HepG2 (cell line): Measurements from ENCODE around the gene E2F3. TPM values are rescaled to one million over a fixed set of nuclear protein-coding genes. Genes with fewer than 3 reads are reported as not detected.

Experiments used
- ATAC-seq: fragments of 200-7000 bp; cut with Tn5 transposase; 3 replicates; pipeline ENCODE4 v1.9.1; 2020; ENCODE audit warnings: mild to moderate bottlenecking, moderate library complexity
- BruUV-seq: library from RNA; stranded (reverse); fragments of 400-500 nt; replicated peaks from 2 replicates; lab custom pipeline; 2021; lab: Mats Ljungman, UMichigan
- CTCF ChIA-PET: fragments of 300-600 bp; formaldehyde crosslinking; extraction: SDS; loops from one replicate; lab custom pipeline; 2021; ENCODE audit warnings: low total read pairs, inconsistent platforms, low intra/inter-chr PET ratio; lab: Yijun Ruan, JAX
- POLR2A ChIA-PET: fragments of 350-600 bp; sonication (Branson Sonifier 250); formaldehyde crosslinking; loops from one replicate; lab custom pipeline; 2020; ENCODE audit warnings: antibody characterized with exemption, inconsistent platforms; lab: Yijun Ruan, JAX
- DNase-seq: peaks from one replicate; pipeline ENCODE4 v3.0.0-alpha.2; 2015; ENCODE audit warnings: low spot score
- FAIRE-seq: peaks from 3 replicates; lab custom pipeline; 2011; peaks lifted over from hg19 to GRCh38; lab: Jason Lieb, UNC
- H2AFZ ChIP-seq: one replicate; pipeline ENCODE4 v1.6.1; 2011; ENCODE audit warnings: low read length, inconsistent platforms
- H3K27ac ChIP-seq: fragments of 300-600 bp; 3 replicates; pipeline ENCODE4 v1.8.0; 2011; ENCODE audit warnings: mixed run types, mild to moderate bottlenecking, mixed read lengths, low read length, inconsistent platforms; ENCODE audit not compliant: insufficient read depth; ENCODE audit errors: extremely low read length
- H3K27me3 ChIP-seq, 2 experiments: fragments of 200-600 bp in 1 of 2; 2 replicates in 1 of 2; 3 replicates in 1 of 2; pipeline versions ENCODE4 v1.6.0 to v1.8.0; 2011; ENCODE audit warnings: low read length in 2 of 2, mild to moderate bottlenecking in 2 of 2, moderate library complexity in 2 of 2, inconsistent platforms in 1 of 2; ENCODE audit not compliant: insufficient read depth in 2 of 2, control insufficient read depth in 1 of 2
- H3K36me3 ChIP-seq, 2 experiments: fragments of 200-600 bp in 1 of 2; replicated peaks in 1 of 2; 2 replicates in 1 of 2; 3 replicates in 1 of 2; pipeline versions ENCODE4 v1.5.1 to v1.8.0; 2011; ENCODE audit warnings: low read length in 2 of 2, inconsistent platforms in 1 of 2; ENCODE audit not compliant: insufficient read depth in 2 of 2, control insufficient read depth in 1 of 2
- H3K4me1 ChIP-seq: 2 replicates; pipeline ENCODE4 v1.5.1; 2012; ENCODE audit warnings: low read length, inconsistent platforms; ENCODE audit not compliant: insufficient read depth
- H3K4me2 ChIP-seq: 2 replicates; pipeline ENCODE4 v1.6.0; 2011; ENCODE audit warnings: low read depth, low read length, inconsistent platforms
- H3K4me3 ChIP-seq, 3 experiments: fragments of 200-600 bp in 1 of 3; sonication (generic), shearing (Covaris generic) in 1 of 3; replicated peaks in 1 of 3; 2 replicates each; pipeline ENCODE4 v1.5.1; 2011 to 2016; ENCODE audit warnings: low read length in 3 of 3, inconsistent platforms in 2 of 3, low read depth in 2 of 3, mild to moderate bottlenecking in 2 of 3, control low read depth in 1 of 3, mixed read lengths in 1 of 3; ENCODE audit not compliant: insufficient read depth in 1 of 3
- H3K79me2 ChIP-seq: one replicate; pipeline ENCODE4 v1.6.1; 2011; ENCODE audit warnings: low read length, inconsistent platforms; ENCODE audit not compliant: insufficient read depth
- H3K9ac ChIP-seq: 2 replicates; pipeline ENCODE4 v1.6.0; 2011; ENCODE audit warnings: mild to moderate bottlenecking, low read depth, low read length, inconsistent platforms; ENCODE audit not compliant: insufficient read depth
- H3K9me3 ChIP-seq: 2 replicates; pipeline ENCODE4 v1.5.1; 2012; ENCODE audit warnings: mild to moderate bottlenecking, low read length
- H4K20me1 ChIP-seq: 2 replicates; pipeline ENCODE4 v1.6.0; 2011; ENCODE audit warnings: inconsistent platforms, mild to moderate bottlenecking, low read length, moderate library complexity; ENCODE audit not compliant: insufficient read depth
- FOXP1 ChIP-seq, 2 experiments: fragments of 450-650 bp in 1 of 2; IDR thresholded peaks; 2 replicates each; pipeline ENCODE4 v1.6.1; 2017 to 2018; ENCODE audit warnings: antibody characterized with exemption in 1 of 2
- MLLT10 ChIP-seq: sonication (generic); formaldehyde crosslinking; IDR thresholded peaks from 2 replicates; pipeline ENCODE4 v1.4.0; 2020; ENCODE audit warnings: missing genetic modification reagents
- MTF1 ChIP-seq: sonication (generic); formaldehyde crosslinking; IDR thresholded peaks from 2 replicates; pipeline ENCODE4 v1.5.0; 2020; ENCODE audit warnings: missing genetic modification reagents
- RORA ChIP-seq: sonication (generic); formaldehyde crosslinking; IDR thresholded peaks from 2 replicates; pipeline ENCODE4 v1.5.0; 2020; ENCODE audit warnings: mild to moderate bottlenecking, missing genetic modification reagents, moderate library complexity
- ZNF782 ChIP-seq: sonication (generic); formaldehyde crosslinking; IDR thresholded peaks from 2 replicates; pipeline ENCODE4 v1.4.0; 2020; ENCODE audit warnings: missing genetic modification reagents, mild to moderate bottlenecking, borderline replicate concordance
- WGBS: methylation state at CpG from one replicate; pipeline ENCODE4 v1.1.6; 2017; ENCODE audit warnings: low lambda C conversion rate; 5-methylcytosine and 5-hydroxymethylcytosine counted together
- in situ Hi-C: cut with HindIII; loops from 2 replicates; pipeline ENCODE4 v1.10.0; 2017; ENCODE audit warnings: low pct_unique_long_range_greater_than_20kb; ENCODE audit not compliant: extremely low pct_ligation_motif_present
- intact Hi-C: fragments of 100-400 bp; cut with micrococcal nuclease; formaldehyde crosslinking; loops from one replicate; pipeline ENCODE4 v1.10.0; 2022; ENCODE audit not compliant: unreplicated experiment
- polyA plus RNA-seq, 8 experiments: library from polyadenylated mRNA; depleted of rRNA in 3 of 8; stranded (reverse) in 7 of 8; unstranded in 1 of 8; fragments of >200 nt; fragmentation: Illumina TruSeq in 4 of 8; extraction: Trizol in 4 of 8; gene quantifications; 2 replicates each; pipeline versions ENCODE4 v1.2.1 to v1.2.3, GENCODE V29; 2011 to 2016; ENCODE audit warnings: low read depth in 4 of 8, missing spikeins in 1 of 8, mixed read lengths in 1 of 8; ENCODE audit not compliant: insufficient read depth in 1 of 8
- total RNA-seq, 5 experiments: library from RNA; depleted of rRNA; stranded (reverse); fragments of >200 nt; fragmentation: Illumina TruSeq; extraction: Trizol; gene quantifications; 2 replicates each; pipeline ENCODE4 v1.2.3, GENCODE V29; 2016; ENCODE audit warnings: low read depth in 1 of 5
- TF ChIP-seq, protein P1 (sequence below): sonication (generic); formaldehyde crosslinking; conservative IDR thresholded peaks from 2 replicates; pipeline ENCODE4 v1.8.1; 2023; ENCODE audit warnings: missing genetic modification reagents
- TF ChIP-seq, protein P2 (sequence below): sonication (generic); formaldehyde crosslinking; IDR thresholded peaks from 2 replicates; pipeline ENCODE4 v1.4.0; 2020; ENCODE audit warnings: mild to moderate bottlenecking, missing genetic modification reagents
- TF ChIP-seq, protein P3 (sequence below): IDR thresholded peaks from 2 replicates; pipeline ENCODE4 v1.6.1; 2012; ENCODE audit warnings: low read depth, low read length, improper control_type of control experiment

Gene E2F3
- total and polyA plus RNA-seq, 2 of the 13 experiments (the other 11 are each of a cell fraction or from before 2014, with no cell fraction given) = 8.5 to 12.7 TPM

DNA sequence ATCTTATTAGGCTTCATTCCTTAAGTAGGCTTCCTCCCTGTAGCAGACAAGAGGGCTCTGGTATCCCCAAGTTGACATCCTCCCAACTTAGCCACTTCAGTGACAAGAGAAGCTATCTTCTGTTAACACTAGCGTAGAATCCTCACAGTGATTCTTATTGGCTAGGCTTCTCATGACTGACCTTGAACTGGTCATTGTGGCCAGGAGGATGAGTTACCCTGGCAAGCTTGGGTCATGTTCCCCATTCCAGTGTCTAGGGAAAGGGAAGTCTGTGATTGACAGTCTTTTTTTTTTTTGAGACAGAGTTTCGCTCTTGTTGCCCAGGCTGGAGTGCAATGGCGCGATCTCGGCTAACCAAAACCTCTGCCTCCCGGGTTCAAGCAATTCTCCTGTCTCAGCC is 139.7 kb downstream of the E2F3 start:
- POLR2A ChIA-PET = no interaction called here
- DNase-seq (no peak), FAIRE-seq (no peak)
- BruUV-seq = no TSS peak
- intact Hi-C loops = no loop called here
- Histone ChIP-seq H3K9ac (no peak overlapping the region), H3K4me3 (no peak overlapping the region), H3K27ac (no peak overlapping the region), H3K27me3 (no peaks in the 10 kb centered on the region), H3K9me3 (no peaks in the 10 kb centered on the region), H3K36me3 (peaks cover 1 to 22% of the 10 kb centered on the region in 2 experiments; a peak in 4 of 5 replicates)
- in situ Hi-C loops = no loop called here
- 96% methylated on average over 6 of the region's 6 CpGs for WGBS
- TF ChIP-seq, protein P1, sequence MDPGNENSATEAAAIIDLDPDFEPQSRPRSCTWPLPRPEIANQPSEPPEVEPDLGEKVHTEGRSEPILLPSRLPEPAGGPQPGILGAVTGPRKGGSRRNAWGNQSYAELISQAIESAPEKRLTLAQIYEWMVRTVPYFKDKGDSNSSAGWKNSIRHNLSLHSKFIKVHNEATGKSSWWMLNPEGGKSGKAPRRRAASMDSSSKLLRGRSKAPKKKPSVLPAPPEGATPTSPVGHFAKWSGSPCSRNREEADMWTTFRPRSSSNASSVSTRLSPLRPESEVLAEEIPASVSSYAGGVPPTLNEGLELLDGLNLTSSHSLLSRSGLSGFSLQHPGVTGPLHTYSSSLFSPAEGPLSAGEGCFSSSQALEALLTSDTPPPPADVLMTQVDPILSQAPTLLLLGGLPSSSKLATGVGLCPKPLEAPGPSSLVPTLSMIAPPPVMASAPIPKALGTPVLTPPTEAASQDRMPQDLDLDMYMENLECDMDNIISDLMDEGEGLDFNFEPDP (CRISPR knock-in tag) = 0 out of 2 replicates have a peak, but pooled peaks have one; percentile 31
- TF ChIP-seq, protein P2, sequence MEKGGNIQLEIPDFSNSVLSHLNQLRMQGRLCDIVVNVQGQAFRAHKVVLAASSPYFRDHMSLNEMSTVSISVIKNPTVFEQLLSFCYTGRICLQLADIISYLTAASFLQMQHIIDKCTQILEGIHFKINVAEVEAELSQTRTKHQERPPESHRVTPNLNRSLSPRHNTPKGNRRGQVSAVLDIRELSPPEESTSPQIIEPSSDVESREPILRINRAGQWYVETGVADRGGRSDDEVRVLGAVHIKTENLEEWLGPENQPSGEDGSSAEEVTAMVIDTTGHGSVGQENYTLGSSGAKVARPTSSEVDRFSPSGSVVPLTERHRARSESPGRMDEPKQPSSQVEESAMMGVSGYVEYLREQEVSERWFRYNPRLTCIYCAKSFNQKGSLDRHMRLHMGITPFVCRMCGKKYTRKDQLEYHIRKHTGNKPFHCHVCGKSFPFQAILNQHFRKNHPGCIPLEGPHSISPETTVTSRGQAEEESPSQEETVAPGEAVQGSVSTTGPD (CRISPR knock-in tag) = no peak
- TF ChIP-seq, all 625 proteins: peak for 1
- Histone ChIP-seq H3K4me2 (no peak overlapping the region), H2AFZ (no peak overlapping the region), H4K20me1 (no peaks in the 10 kb centered on the region), H3K79me2 (peaks cover 42% of the 10 kb centered on the region), H3K4me1 (peaks cover 41% of the 10 kb centered on the region)
- CTCF ChIA-PET = no interaction called here
- ATAC-seq = no peak

DNA sequence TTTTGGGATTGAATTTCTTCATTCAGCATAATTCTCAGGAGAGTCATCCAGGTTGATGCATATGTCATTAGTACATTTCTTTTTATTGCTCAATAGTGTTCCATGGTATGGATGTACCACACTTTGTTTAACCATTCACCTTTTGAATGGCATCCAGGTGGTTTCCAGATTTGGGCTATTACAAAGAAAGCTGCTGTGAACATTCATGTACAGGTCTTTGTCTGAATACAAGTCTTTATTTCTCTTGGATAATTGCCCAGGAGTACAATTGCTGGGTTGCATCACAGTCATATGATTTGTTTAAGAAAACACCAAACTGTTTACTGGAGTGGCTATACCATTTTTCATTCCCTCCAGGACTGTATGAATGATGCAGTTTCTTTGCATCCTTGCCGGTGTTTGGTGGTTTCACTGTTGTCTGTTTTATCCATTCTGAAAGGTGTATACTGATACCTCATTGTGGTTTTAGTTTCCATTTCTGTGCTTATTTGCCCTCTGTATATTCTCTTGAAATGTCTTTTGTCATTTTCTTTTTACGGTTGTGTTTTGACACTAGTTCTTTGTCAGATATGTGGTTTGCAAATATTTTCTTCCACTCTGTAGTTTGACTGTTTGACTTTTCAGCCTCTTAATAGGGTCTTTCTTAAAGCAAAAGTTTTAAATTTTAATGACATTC is 141.4 kb downstream of the E2F3 start:
- Histone ChIP-seq H3K9me3 (no peaks in the 10 kb centered on the region), H3K27ac (no peak overlapping the region), H3K4me3 (no peak overlapping the region), H3K4me1 (peaks cover 34% of the 10 kb centered on the region), H2AFZ (no peak overlapping the region), H3K4me2 (no peak overlapping the region), H3K9ac (no peak overlapping the region), H3K79me2 (peaks cover 38% of the 10 kb centered on the region), H3K27me3 (no peaks in the 10 kb centered on the region), H3K36me3 (peaks cover 2 to 35% of the 10 kb centered on the region in 2 experiments; a peak in 4 of 5 replicates), H4K20me1 (no peaks in the 10 kb centered on the region)
- CTCF ChIA-PET = no interaction called here
- DNase-seq (peak; percentile 76), ATAC-seq (no peak), FAIRE-seq (no peak)
- WGBS = 67% methylated on average over 2 of the region's 2 CpGs
- intact Hi-C loops = no loop called here
- POLR2A ChIA-PET = no interaction called here
- BruUV-seq = no TSS peak
- in situ Hi-C loops = no loop called here
- TF ChIP-seq, protein P3, sequence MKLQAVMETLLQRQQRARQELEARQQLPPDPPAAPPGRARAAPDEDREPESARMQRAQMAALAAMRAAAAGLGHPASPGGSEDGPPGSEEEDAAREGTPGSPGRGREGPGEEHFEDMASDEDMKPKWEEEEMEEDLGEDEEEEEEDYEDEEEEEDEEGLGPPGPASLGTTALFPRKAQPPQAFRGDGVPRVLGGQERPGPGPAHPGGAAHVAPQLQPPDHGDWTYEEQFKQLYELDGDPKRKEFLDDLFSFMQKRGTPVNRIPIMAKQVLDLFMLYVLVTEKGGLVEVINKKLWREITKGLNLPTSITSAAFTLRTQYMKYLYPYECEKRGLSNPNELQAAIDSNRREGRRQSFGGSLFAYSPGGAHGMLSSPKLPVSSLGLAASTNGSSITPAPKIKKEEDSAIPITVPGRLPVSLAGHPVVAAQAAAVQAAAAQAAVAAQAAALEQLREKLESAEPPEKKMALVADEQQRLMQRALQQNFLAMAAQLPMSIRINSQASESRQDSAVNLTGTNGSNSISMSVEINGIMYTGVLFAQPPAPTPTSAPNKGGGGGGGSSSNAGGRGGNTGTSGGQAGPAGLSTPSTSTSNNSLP = 0 out of 2 replicates have a peak, but pooled peaks have one; percentile 18
- TF ChIP-seq RORA (CRISPR knock-in tag) (no peak), FOXP1 (IDR thresholded peaks at IDR 0.05) (no peak), FOXP1 (CRISPR knock-in tag; IDR thresholded peaks at IDR 0.05) (peak; percentile 53), MTF1 (CRISPR knock-in tag) (no peak), ZNF782 (CRISPR knock-in tag) (no peak), MLLT10 (CRISPR knock-in tag) (no peak)
